Lung (tissue), 12 donors: ENCODE measurements around the gene EPHB4. TPM values are rescaled to one million over a fixed set of nuclear protein-coding genes. Genes with fewer than 3 reads are reported as not detected.

Experiments
- ATAC-seq: fragments of 200-7000 bp; cut with Tn5 transposase; one replicate; pipeline ENCODE4 v1.9.1; 2020; ENCODE audit warnings: moderate number of reproducible peaks; ENCODE audit not compliant: insufficient read depth, low FRiP score
- DNase-seq, 3 donors: peaks; one replicate each; pipeline ENCODE4 v3.0.0-alpha.2; 2013 to 2017
- H3K27ac ChIP-seq, 2 donors: one replicate each; pipeline ENCODE4 v1.5.1; 2013; ENCODE audit warnings: mild to moderate bottlenecking in 2 of 2, moderate library complexity in 2 of 2, control low read depth in 1 of 2, inconsistent platforms in 1 of 2, low read depth in 1 of 2, low read length in 1 of 2
- H3K27me3 ChIP-seq, 3 donors: one replicate each; pipeline ENCODE4 v1.5.1; 2013; ENCODE audit warnings: low read length in 2 of 3; ENCODE audit not compliant: control insufficient read depth in 3 of 3, insufficient read depth in 3 of 3
- H3K36me3 ChIP-seq, 4 donors: one replicate each; pipeline ENCODE4 v1.5.1; 2013; ENCODE audit warnings: low read length in 4 of 4, mild to moderate bottlenecking in 1 of 4, moderate library complexity in 1 of 4; ENCODE audit not compliant: control insufficient read depth in 4 of 4, insufficient read depth in 4 of 4
- H3K4me1 ChIP-seq, 5 donors: one replicate each; pipeline ENCODE4 v1.5.1; 2013; ENCODE audit warnings: low read length in 5 of 5, mild to moderate bottlenecking in 2 of 5, moderate library complexity in 1 of 5; ENCODE audit not compliant: control insufficient read depth in 5 of 5, insufficient read depth in 5 of 5
- H3K4me3 ChIP-seq: one replicate; pipeline ENCODE4 v1.5.1; 2013; ENCODE audit warnings: mild to moderate bottlenecking, control low read depth, moderate library complexity
- H3K9ac ChIP-seq, 2 donors: one replicate each; pipeline ENCODE4 v1.5.1; 2013; ENCODE audit warnings: low read length in 2 of 2, control low read depth in 1 of 2; ENCODE audit not compliant: insufficient read depth in 1 of 2
- H3K9me3 ChIP-seq, 4 donors: one replicate each; pipeline ENCODE4 v1.5.1; 2013; ENCODE audit warnings: low read length in 3 of 4, mild to moderate bottlenecking in 1 of 4, moderate library complexity in 1 of 4; ENCODE audit not compliant: control insufficient read depth in 4 of 4, insufficient read depth in 3 of 4
- CTCF ChIP-seq: IDR thresholded peaks from 2 replicates; pipeline ENCODE4 v1.5.1; 2012; ENCODE audit warnings: mild to moderate bottlenecking; ENCODE audit errors: control extremely low read depth, extremely low read depth
- WGBS, 2 donors: extraction: QIAGEN DNeasy Blood & Tissue Kit; methylation state at CpG; one replicate each; pipeline ENCODE4 v1.1.7; 2013; 5-methylcytosine and 5-hydroxymethylcytosine counted together
- polyA plus RNA-seq, 2 donors: library from polyadenylated mRNA; stranded (reverse); fragments of 200-250 nt; gene quantifications; one replicate each; pipeline ENCODE4 v1.2.1, GENCODE V29; 2013
- total RNA-seq, 2 donors: library from RNA; depleted of rRNA in 1 of 2; stranded (reverse); fragments of >200 nt in 1 of 2; gene quantifications; one replicate each; pipeline ENCODE4 v1.2.1, GENCODE V29; 2014 to 2021
- donor health status: control.
- donor health status: control.
- donor health status: Bipolar disorder and iron deficiency.
- donor health status: healthy.
- donor health status: DM: yes; HTN: yes; CAD: no.

Gene EPHB4
- total and polyA plus RNA-seq, 4 donors, result 21.7 to 64.2 (median 50.4) TPM

GRCh38 chr7:100825215-100825671, 2.1 kb downstream of the EPHB4 start:
- no peaks in the 10 kb centered on the region for H3K27me3 ChIP-seq
- no peaks in the 10 kb centered on the region for H3K9me3 ChIP-seq
- H3K4me1 ChIP-seq, result peaks cover 0 to 31% (median 4%) of the 10 kb centered on the region in 5 donors
- H3K27ac ChIP-seq, result peak overlapping the region; percentile 76 to 94
- 39 to 70% methylated on average over 14 to 16 of the region's 16 CpGs for WGBS, 2 donors
- H3K36me3 ChIP-seq, result peaks cover 0 to 22% (median 13%) of the 10 kb centered on the region in 4 donors
- peak overlapping the region; percentile 45 for H3K4me3 ChIP-seq
- H3K9ac ChIP-seq, result peak overlapping the region in 1 of 2 donors; percentile 81
- no peak for ATAC-seq
- TF ChIP-seq CTCF, result no peak
- DNase-seq, result peak in 1 of 3 donors; percentile 46

GRCh38 chr7:100824499-100825214, 2.7 kb downstream of the EPHB4 start:
- Histone ChIP-seq H3K9me3 (no peaks in the 10 kb centered on the region), H3K4me3 (peak overlapping the region; percentile 45), H3K27me3 (no peaks in the 10 kb centered on the region), H3K4me1 (peaks cover 0 to 31% (median 4%) of the 10 kb centered on the region in 5 donors), H3K36me3 (peaks cover 2 to 28% (median 19%) of the 10 kb centered on the region in 4 donors), H3K27ac (peak overlapping the region in 1 of 2 donors; percentile 76), H3K9ac (no peak overlapping the region)
- 45 to 69% methylated on average over 17 to 18 of the region's 18 CpGs for WGBS, 2 donors
- no peak for DNase-seq
- TF ChIP-seq CTCF, result no peak
- no peak for ATAC-seq

GRCh38 chr7:100823534-100823933, 3.8 kb downstream of the EPHB4 start:
- H3K27ac ChIP-seq, result no peak overlapping the region
- H3K4me3 ChIP-seq, result no peak overlapping the region
- H3K36me3 ChIP-seq, result peaks cover 4 to 34% (median 20%) of the 10 kb centered on the region in 4 donors
- no peaks in the 10 kb centered on the region for H3K27me3 ChIP-seq
- H3K9me3 ChIP-seq, result no peaks in the 10 kb centered on the region
- ATAC-seq (no peak), DNase-seq (no peak)
- peaks cover 0 to 22% (median 2%) of the 10 kb centered on the region in 5 donors for H3K4me1 ChIP-seq
- 94 to 95% methylated on average over 28 to 31 of the region's 31 CpGs for WGBS, 2 donors
- no peak for TF ChIP-seq CTCF
- H3K9ac ChIP-seq, result no peak overlapping the region
